CD4-positive, alpha-beta T cell (primary cell): Measurements from ENCODE around the gene VEGFA. TPM values are rescaled to one million over a fixed set of nuclear protein-coding genes. Genes with fewer than 3 reads are reported as not detected.
A peak's percentile ranks its signal among the peaks of the same experiment; 100 is the strongest.

Source experiments
- ATAC-seq: fragments of 200-7000 bp; cut with Tn5 transposase; one replicate; pipeline ENCODE4 v1.10.0; 2022; ENCODE audit warnings: mild to moderate bottlenecking; ENCODE audit not compliant: poor library complexity
- CTCF ChIA-PET: fragments of 350-600 bp; sonication (Branson Sonifier 250); formaldehyde crosslinking; loops from one replicate; lab custom pipeline; 2021; ENCODE audit warnings: antibody characterized with exemption, inconsistent platforms; lab: Charles Lee
- POLR2A ChIA-PET: fragments of 350-600 bp; sonication (Branson Sonifier 250); formaldehyde crosslinking; loops from one replicate; lab custom pipeline; 2021; ENCODE audit warnings: antibody characterized with exemption, inconsistent platforms; lab: Charles Lee
- DNase-seq, 14 experiments: peaks; one replicate each; pipeline ENCODE4 v3.0.0-alpha.2; 2013 to 2020; ENCODE audit warnings: mixed read lengths in 2 of 14
- H3K27ac ChIP-seq, 2 donors: one replicate each; pipeline versions ENCODE4 v1.5.1 to v1.7.0; 2013; ENCODE audit warnings: low read length in 2 of 2, low read depth in 1 of 2, mild to moderate bottlenecking in 1 of 2
- H3K27me3 ChIP-seq, 2 experiments: 1 replicate in 1 of 2; 2 replicates in 1 of 2; pipeline versions ENCODE4 v1.6.1 to v1.7.0; 2013; ENCODE audit warnings: low read length in 2 of 2, control low read depth in 1 of 2, mild to moderate bottlenecking in 1 of 2, moderate library complexity in 1 of 2; ENCODE audit not compliant: insufficient read depth in 2 of 2, control insufficient read depth in 1 of 2
- H3K36me3 ChIP-seq: one replicate; pipeline ENCODE4 v1.6.1; 2013; ENCODE audit warnings: low read length, control low read depth; ENCODE audit not compliant: insufficient read depth
- H3K4me1 ChIP-seq: one replicate; pipeline ENCODE4 v1.6.1; 2013; ENCODE audit warnings: low read length, control low read depth; ENCODE audit not compliant: insufficient read depth
- H3K4me3 ChIP-seq: one replicate; pipeline ENCODE4 v1.5.1; 2013; ENCODE audit warnings: mild to moderate bottlenecking, low read length, moderate library complexity
- H3K9me3 ChIP-seq, 2 experiments: 1 replicate in 1 of 2; 2 replicates in 1 of 2; pipeline versions ENCODE4 v1.6.1 to v1.7.0; 2013; ENCODE audit warnings: low read length in 2 of 2, mild to moderate bottlenecking in 2 of 2, control low read depth in 1 of 2, moderate library complexity in 1 of 2; ENCODE audit not compliant: control insufficient read depth in 1 of 2, insufficient read depth in 1 of 2
- H3K27ac Mint-ChIP-seq: one replicate; pipeline ENCODE4 v1.8.0; 2020; ENCODE audit warnings: mixed read lengths
- H3K27me3 Mint-ChIP-seq: one replicate; pipeline ENCODE4 v1.8.0; 2021; ENCODE audit warnings: mixed read lengths
- H3K36me3 Mint-ChIP-seq: one replicate; pipeline ENCODE4 v1.8.0; 2021; ENCODE audit warnings: low read depth, mixed read lengths
- H3K4me1 Mint-ChIP-seq: one replicate; pipeline ENCODE4 v1.8.0; 2021; ENCODE audit warnings: low read depth, mixed read lengths
- H3K4me3 Mint-ChIP-seq: one replicate; pipeline ENCODE4 v1.8.0; 2020; ENCODE audit warnings: mild to moderate bottlenecking, mixed read lengths
- H3K9me3 Mint-ChIP-seq: one replicate; pipeline ENCODE4 v1.8.0; 2020; ENCODE audit warnings: mixed read lengths
- intact Hi-C, 2 experiments: fragments of 100-400 bp; cut with DNase I in 1 of 2; cut with micrococcal nuclease in 1 of 2; formaldehyde crosslinking; loops; one replicate each; pipeline versions ENCODE4 v1.15.1 to v1.9.0; 2023 to 2025; cut with DNase I, micrococcal nuclease
- total RNA-seq, 174 experiments: library from RNA in 2 of 174; stranded (reverse) in 2 of 174; gene quantifications; one replicate each; pipeline ENCODE4 v1.2.3 and lab custom pipeline; 2021 to 2026
- TF ChIP-seq, protein P1 (sequence below): fragments of 200-600 bp; IDR thresholded peaks from one replicate; pipeline ENCODE4 v1.8.0; 2022; ENCODE audit warnings: antibody characterized with exemption, mild to moderate bottlenecking

The VEGFA gene
- total RNA-seq, 2 experiments from 2014 or later: 3.5 to 3.7 TPM

DNA sequence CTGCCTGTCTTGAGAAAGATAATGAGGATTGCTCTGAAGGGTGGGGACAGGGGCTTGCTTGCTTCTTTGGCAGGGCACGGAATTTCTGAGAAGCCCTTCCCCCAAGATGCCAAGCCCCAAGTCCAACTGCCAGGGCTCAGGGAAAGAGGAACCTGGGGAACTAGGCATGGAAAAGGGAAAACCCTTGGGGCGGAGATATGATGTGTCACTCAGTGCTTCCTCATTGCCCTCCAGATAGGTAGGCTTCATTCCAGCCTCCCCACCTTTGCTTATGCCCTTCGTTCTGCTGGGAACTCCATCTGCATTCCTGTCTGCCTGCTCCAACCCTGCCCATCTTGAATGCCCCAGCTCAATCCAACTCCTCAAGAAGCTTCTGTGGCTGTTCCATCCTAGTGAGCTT, 61.2 kb downstream of the VEGFA start:
- Histone ChIP-seq H3K36me3 (no peaks in the 10 kb centered on the region), H3K27me3 (no peaks in the 10 kb centered on the region), H3K4me3 (no peak overlapping the region), H3K9me3 (no peaks in the 10 kb centered on the region), H3K4me1 (no peaks in the 10 kb centered on the region), H3K27ac (no peak overlapping the region)
- DNase-seq (peak in 1 of 14 experiments; percentile 9), ATAC-seq (no peak)
- TF ChIP-seq, protein P1, sequence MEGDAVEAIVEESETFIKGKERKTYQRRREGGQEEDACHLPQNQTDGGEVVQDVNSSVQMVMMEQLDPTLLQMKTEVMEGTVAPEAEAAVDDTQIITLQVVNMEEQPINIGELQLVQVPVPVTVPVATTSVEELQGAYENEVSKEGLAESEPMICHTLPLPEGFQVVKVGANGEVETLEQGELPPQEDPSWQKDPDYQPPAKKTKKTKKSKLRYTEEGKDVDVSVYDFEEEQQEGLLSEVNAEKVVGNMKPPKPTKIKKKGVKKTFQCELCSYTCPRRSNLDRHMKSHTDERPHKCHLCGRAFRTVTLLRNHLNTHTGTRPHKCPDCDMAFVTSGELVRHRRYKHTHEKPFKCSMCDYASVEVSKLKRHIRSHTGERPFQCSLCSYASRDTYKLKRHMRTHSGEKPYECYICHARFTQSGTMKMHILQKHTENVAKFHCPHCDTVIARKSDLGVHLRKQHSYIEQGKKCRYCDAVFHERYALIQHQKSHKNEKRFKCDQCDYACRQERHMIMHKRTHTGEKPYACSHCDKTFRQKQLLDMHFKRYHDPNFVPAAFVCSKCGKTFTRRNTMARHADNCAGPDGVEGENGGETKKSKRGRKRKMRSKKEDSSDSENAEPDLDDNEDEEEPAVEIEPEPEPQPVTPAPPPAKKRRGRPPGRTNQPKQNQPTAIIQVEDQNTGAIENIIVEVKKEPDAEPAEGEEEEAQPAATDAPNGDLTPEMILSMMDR: no peak
- H3K36me3 Mint-ChIP-seq: no peaks in the 10 kb centered on the region
- H3K4me3 Mint-ChIP-seq: no peak overlapping the region
- H3K4me1 Mint-ChIP-seq: no peaks in the 10 kb centered on the region
- intact Hi-C loops: no loop called here
- ChIA-PET POLR2A (no interaction called here), CTCF (no interaction called here)
- H3K9me3 Mint-ChIP-seq: no peaks in the 10 kb centered on the region
- H3K27ac Mint-ChIP-seq: no peak overlapping the region
- peaks cover 5% of the 10 kb centered on the region for H3K27me3 Mint-ChIP-seq

DNA sequence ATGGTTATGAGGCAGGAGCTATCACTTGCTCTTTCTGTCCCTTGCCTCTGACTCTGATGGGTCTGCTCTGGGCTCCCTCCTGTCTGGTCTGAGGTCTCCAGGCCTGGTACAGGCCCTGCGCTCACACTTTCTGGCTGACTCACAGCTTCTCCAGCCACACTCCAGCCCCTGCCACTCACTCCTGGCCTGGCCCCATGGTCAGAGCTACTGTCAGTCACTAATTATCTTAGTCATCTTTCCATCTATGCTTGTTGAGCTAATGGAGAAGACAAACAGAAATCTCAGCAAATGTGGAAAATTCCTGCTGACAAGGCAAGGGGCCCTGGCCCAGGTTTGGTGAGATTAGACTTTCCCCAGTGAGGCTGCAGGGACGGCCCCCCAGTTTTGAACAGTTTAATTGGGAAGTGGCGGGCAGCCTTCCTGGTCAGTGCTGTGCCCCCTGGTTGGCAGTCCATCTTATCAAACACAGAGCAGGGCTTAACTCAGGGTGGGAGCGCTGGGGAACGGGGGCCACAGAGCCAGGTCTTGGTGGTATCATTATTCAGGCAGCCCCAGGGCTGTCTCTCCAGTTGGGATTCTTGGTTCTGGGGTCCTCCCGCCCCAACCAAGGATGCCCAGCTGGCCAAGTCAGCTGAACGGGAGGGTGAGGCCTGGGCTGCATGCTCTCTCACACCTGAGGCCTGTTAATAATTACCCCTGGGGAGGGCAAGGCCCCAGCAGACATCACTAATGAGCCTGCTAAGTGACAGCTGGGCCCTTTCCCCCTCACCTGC, 63.4 kb downstream of the VEGFA start:
- Histone ChIP-seq H3K36me3 (no peaks in the 10 kb centered on the region), H3K27ac (no peak overlapping the region), H3K4me1 (no peaks in the 10 kb centered on the region), H3K9me3 (no peaks in the 10 kb centered on the region), H3K4me3 (no peak overlapping the region), H3K27me3 (no peaks in the 10 kb centered on the region)
- TF ChIP-seq, protein P1: no peak
- H3K36me3 Mint-ChIP-seq: no peaks in the 10 kb centered on the region
- ChIA-PET CTCF (no interaction called here), POLR2A (no interaction called here)
- H3K9me3 Mint-ChIP-seq: no peaks in the 10 kb centered on the region
- no peak overlapping the region for H3K27ac Mint-ChIP-seq
- no peak overlapping the region for H3K4me3 Mint-ChIP-seq
- DNase-seq: no peak
- H3K27me3 Mint-ChIP-seq: peaks cover 3% of the 10 kb centered on the region
- intact Hi-C loops: no loop called here
- ATAC-seq: no peak
- H3K4me1 Mint-ChIP-seq: no peaks in the 10 kb centered on the region

DNA sequence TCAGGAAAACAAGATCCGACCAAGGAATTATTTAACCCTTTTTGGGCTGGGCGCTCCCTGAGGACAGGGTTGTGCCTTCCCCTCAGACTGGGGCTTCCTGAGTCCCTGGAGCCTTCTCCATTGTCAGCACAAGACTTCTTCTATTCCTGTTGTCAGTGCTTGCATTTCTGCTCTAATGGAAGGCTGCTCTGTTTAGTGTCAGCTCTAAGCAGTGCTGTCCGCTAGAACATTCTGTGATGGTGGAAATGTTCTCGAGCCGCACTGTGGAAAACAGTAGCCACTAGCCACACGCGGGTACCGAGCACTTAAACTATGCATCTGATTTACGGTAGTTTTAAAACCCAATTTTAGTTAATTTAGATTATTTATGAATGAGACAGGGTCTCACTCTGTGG, 64.0 kb downstream of the VEGFA start:
- H3K36me3 Mint-ChIP-seq: no peaks in the 10 kb centered on the region
- TF ChIP-seq, protein P1: no peak
- Histone ChIP-seq H3K4me3 (no peak overlapping the region), H3K27me3 (no peaks in the 10 kb centered on the region), H3K4me1 (no peaks in the 10 kb centered on the region), H3K36me3 (no peaks in the 10 kb centered on the region), H3K27ac (no peak overlapping the region), H3K9me3 (no peaks in the 10 kb centered on the region)
- ATAC-seq: no peak
- ChIA-PET POLR2A (no interaction called here), CTCF (no interaction called here)
- H3K27me3 Mint-ChIP-seq: no peaks in the 10 kb centered on the region
- H3K4me1 Mint-ChIP-seq: no peaks in the 10 kb centered on the region
- no peak overlapping the region for H3K27ac Mint-ChIP-seq
- no peak for DNase-seq
- H3K4me3 Mint-ChIP-seq: no peak overlapping the region
- intact Hi-C loops: no loop called here
- H3K9me3 Mint-ChIP-seq: no peaks in the 10 kb centered on the region
